Posterior vena cava (tissue), 2 donors: ENCODE measurements around the gene FPR1. TPM values are rescaled to one million over a fixed set of nuclear protein-coding genes. Genes with fewer than 3 reads are reported as not detected.
"Not testable (repeated sequence)": the region's sequence is repeated elsewhere in the genome, so short reads cannot be mapped to it uniquely, and the experiment has no call there.

ENCODE experiments used
- DNase-seq: peaks from one replicate; pipeline ENCODE4 v3.0.0-alpha.2; 2020; ENCODE audit warnings: low spot score
- intact Hi-C, 2 donors: fragments of 100-400 bp; cut with DNase I; formaldehyde crosslinking; loops; one replicate each; pipeline versions ENCODE4 v1.14.1 to v1.14.2; 2022 to 2023
- total RNA-seq, 2 donors: library from RNA; stranded (reverse); fragmentation: NEBNext Ultra II Directional; extraction: Animal tissue kit (Norgen Biotek cat#: 25700); gene quantifications; one replicate each; pipeline ENCODE4 v1.2.1, GENCODE V29; 2021
- donor health status: DM: yes; HTN: yes; CAD: no.
- donor health status: DM: yes; HTN: yes; CAD: no.

The FPR1 gene
- total RNA-seq, 2 donors from 2014 or later, result 24.0 to 38.3 TPM

DNA sequence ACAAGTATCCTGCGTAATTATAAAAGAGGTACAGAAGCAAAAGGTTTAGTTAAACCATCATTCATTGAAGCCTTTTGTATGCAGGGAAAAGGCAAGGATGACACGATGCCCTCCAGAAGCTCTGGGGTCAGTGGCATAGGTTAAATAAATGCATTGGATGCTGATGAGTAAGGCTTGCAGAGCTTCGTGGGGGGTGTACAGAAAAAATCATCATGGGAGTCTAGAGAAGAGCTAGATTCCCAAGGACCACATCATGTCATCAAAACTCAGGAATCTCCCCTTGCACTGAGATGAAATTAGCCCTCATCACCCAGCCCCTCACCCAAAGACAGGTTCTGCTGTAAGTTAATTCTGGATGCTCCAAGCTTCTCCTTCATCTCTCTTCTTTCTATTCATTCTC lies 8.3 kb downstream of the FPR1 start:
- no peak for DNase-seq
- intact Hi-C loops, result no loop called here

DNA sequence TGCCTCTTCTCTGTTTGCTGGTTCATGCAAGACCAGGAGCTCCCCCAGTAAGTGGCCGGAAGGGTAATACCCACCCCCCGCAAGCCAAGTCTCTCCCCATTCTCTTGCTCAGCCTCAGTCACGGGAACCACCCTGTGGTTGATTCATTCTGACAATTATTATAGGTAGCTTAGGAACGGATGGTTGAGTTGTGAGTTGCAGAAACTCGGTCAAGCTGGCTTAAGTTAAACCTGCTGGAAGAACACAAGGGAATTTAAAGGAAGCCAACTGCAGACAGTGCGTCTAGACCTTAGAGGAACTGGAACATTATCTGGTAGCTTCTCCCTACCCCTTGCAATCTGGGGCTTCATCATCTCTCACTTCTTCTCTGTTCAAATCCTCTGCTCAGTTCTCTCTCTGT lies 8.9 kb downstream of the FPR1 start:
- DNase-seq, result no peak
- intact Hi-C loops, result no loop called here

DNA sequence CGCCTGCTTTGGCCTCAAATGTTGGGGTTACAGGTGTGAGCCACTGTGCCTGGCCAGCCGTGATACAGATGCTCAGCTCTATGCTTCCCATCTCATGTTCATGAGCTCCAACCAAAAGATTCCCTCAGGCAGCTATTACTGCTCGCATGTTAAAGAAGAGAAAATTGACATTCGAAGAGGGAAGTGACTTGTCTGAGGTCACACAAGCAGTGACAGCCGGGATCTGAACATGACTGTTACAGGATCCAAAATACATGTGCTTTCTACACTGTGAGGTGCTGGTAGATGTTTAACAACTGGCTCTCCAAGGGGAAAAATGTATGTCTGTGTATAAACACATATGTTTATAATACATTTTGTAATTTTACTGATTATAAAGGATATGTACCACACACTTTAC lies 11.3 kb downstream of the FPR1 start:
- no peak for DNase-seq
- intact Hi-C loops, result no loop called here

DNA sequence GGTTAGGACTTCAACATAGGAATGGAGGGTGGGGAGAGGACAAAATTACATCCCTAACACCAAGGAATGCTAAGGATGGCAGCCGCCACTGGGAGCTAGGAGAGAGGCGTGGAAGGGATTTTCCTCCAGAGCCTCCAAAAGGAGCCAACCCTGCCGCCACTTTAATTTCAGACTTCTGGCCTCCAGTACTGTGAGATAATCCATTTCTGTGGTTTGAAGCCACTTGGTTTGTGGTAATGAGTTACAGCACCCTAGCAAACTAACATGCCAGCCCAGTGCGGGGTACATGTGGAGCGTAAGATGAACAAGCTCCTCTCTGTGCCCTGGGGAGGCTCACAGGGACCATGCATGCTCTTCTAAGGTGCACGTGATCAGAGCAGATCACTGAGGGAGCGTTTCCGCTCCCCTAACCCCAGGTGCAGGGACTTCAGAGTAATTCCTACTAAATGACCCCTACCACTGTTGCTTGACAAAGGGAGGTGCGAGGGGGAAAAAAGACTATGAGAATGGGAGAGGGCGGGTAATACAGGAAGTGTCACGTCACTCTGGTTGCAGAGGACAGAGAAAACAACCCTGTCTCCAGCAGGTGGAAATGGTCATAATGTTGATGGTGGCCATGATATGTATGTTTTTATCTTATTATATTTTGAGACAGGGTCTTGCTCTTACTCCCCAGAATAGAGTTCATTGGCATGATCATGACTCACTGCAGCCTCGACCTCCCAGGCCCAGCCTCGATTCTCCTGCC lies 12.0 kb downstream of the FPR1 start:
- no peak for DNase-seq
- intact Hi-C loops, result no loop called here

DNA sequence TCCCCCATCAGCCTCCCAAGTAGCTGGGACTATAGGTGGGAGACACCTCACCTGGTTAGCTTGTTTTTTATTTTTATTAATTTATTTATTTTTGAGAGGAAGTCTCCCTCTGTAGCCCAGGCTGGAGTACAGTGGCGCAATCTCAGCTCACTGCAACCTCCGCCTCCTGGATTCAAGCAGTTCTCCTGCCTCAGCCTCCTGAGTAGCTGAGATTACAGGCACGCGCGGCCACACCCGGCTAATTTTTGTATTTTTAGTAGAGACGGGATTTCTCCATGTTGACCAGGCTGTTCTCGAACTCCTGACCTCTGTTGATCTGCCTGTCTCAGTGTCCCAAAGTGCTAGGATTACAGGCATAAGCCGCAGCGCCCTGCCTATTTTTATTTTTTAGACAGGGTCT lies 13.2 kb downstream of the FPR1 start:
- intact Hi-C loops, DNase-seq: not testable (repeated sequence)

DNA sequence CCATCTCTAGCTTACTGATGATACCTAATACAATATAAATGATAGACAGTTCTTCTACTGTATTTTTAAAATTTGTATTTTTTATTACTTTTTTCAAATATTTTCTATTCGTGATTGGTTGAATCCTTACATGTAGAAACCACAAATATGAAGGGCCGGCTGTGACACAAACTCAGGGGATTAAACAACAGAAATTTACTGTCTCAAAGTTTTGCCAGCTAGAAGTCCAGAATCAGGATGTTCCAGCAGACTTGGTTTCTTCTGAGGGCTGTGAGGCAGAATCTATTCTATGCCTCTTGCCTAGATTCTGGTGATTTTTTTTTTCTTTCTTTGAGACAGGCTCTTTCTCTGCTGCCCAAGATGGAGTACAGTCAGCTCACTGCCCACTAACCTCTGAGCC lies 13.8 kb downstream of the FPR1 start:
- DNase-seq, result no peak
- intact Hi-C loops, result no loop called here

DNA sequence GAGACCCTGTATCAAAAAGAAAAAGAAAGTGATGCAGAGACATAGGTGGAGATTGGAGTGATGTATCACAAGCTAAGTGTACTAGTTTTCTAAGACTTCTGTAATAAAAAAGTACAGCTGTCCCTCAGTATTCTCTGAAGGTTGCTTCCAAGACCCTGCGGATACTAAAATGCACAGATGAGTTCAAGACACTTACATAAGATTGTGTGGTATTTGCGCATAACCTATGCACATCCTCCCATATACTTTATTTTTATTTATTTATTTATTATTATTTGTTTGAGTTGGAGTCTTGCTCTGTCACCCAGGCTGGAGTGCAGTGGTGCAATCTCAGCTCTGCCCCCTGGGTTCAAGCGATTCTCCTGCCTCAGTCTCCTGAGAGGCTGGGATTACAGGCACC lies 14.3 kb downstream of the FPR1 start:
- intact Hi-C loops, result no loop called here
- DNase-seq, result no peak

DNA sequence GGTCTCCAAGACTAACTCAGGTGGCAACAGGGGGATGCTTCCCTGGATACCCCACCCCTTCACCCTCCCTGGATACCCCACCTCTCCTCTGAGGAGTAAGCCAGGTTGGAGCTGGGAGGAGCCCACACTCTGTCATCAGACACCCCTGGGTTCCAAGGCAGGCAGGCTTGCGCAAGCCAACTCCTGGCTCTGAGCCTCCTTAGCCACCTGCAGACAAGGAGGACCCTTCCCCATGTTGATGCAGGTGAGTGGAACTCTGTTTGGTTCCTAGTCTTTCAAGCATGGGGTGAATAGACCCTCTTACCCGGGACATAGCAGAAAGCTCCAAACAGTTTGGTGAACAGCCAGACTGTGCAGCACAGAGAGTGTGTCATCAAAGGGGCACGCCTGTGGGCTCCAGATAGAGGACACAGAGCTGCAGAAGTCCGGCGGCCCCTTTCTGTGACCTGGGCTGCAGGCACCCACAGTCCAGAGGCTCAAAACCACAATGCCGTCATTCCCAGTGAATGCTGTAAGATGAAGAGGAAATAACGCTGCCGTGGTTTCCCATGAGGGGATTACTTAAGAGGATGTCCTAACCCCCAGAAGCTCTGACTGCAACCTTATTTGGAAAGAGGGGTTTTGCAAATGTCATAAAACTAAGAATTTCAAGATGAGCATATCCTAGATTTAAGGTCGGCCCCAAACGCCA lies 15.8 kb downstream of the FPR1 start:
- intact Hi-C loops, result no loop called here
- DNase-seq, result peak; percentile 92

DNA sequence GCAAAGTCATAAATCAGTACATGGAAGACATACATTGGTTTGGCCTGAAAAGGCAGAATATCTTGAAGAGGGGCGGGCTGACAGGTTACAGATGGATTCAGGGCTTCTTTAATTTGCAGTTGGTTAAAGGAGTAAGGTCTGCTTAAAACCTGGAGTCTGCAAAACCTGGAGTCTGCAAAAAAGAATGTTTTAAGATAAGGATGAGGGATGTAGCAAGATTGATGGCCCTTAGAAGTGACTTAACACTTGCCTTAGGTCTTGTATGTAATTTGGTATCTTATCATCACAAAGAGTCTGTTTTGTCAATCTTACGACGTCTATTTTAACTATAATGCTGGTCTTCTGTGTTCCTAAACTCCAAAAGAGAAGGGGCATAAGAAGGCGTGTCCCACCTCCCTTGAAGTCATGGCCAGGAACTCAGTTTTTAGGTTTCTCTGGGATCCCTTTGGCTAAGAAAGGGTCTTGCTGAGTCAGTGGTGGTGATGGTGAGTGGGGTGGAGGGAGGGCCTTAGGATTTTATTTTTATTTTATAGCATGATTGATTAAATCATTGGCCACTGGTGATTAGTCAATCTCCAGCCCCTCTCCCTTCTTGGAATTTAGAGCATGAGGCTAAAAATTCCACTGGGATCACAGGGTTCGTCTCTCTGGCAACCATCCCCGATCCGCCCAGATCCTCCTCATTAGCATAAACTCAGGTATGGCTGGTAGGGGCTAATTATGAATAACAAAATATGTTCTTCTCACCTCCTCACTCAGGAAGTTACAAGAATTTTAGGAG lies 17.7 kb downstream of the FPR1 start:
- intact Hi-C loops, result no loop called here
- no peak for DNase-seq

DNA sequence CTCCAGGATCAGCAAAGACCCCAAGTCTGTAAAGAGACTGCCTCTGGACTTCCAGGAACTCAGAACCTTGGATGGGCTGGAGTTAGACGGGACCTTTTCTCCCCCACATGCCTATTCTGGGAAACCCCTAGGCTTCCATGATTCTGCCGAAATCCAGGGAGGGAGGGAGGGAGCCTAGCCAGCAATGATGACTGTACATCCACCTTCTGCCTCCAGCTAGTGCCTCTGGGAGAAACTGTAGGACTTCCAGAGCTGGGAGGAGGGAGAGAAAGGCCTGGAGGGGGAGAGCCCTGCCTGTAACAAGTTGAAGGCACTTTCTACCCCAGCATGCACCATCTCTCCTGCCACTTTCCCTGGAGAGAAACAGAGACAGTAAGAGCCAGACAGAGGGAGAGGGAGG lies 21.9 kb downstream of the FPR1 start:
- DNase-seq, result no peak
- intact Hi-C loops, result no loop called here

DNA sequence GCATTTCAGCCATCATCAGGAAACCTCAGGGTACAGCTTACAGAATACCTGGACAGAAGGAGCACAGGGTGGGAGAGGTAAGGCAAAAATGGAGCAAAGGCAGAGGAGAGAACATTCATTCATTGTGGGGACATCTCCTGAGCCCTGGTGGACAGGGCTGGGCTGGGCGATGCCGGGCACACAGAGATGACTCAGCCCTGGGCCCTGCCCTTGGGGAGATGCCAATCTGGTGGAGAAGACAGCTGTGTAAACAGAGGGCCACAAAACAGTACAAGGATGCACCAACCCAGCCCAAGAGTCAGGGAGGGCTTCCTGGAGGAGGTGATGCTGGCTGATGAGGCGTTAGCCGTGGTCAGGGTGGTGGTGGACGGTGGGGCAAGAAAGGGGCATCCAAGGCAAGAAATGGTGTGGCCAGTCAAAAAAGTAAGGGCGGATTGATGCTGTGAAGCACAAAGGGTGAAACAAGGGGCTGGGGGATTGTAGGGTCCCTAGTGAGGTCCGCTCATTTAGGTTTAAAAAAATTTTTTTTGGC lies 24.3 kb downstream of the FPR1 start:
- intact Hi-C loops, result no loop called here

DNA sequence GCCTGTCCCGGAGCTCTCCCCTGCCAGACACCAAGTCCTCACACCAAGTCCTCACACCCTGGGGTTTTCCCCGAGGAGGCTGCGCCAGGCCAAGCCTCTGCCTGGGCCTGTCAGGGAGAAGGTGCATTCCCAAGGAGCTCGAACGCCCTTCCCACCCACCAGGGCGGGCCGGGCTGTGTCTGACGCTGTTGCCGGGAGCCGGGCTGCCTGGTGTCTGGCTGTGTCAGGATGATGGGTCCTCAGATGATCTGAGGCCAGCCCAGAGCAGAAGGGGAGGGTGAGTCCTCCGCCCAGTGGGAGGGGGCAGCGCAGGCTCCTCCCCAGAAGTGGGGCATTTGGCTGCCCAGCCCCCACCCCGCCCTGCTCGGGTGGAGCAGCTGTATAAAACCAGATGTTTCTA lies 25.6 kb downstream of the FPR1 start:
- intact Hi-C loops, result no loop called here
- DNase-seq, result peak; percentile 86

More for the DNA sequence above, 24.3 kb downstream of the FPR1 start:
- DNase-seq, result no peak

DNA sequence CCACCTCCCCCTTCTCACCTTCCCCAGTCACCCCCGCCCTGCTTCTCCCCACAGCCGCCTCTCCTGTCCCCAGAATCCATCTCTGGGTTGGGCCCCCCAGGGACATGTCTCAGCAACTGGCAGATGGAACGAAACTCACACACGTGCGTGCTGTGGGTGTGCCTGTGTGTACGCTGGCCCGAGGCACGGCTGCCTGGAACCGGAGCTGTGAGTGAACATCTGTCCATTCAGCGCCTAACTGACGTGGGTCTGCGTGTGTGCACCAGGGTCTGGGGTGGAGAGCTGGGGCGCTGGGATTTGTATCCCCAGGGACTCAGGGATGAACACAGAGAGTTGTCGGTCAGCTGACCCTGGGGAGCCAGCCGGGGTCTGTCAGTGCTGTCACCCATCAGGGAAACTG lies 27.1 kb downstream of the FPR1 start:
- intact Hi-C loops, result no loop called here
- peak; percentile 85 for DNase-seq

DNA sequence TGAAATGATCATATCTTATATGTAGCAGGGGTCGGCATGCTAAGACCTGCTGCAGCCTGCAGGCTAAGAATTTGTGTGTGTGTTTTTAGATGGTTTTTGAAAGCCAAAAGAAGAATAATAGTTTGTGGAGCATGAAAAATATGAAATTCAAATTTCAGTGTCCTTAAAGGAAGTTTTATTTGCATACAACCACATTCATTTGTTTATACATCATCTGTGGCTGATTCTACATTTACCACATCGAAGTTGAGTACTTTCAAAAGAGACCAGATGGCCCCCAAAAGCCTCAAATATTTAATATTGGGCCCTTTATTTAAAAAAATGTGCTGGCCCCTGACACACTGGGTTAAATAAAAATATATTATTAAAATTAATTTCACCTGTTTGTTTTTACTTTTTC lies 29.2 kb downstream of the FPR1 start:
- no peak for DNase-seq
- intact Hi-C loops, result no loop called here

DNA sequence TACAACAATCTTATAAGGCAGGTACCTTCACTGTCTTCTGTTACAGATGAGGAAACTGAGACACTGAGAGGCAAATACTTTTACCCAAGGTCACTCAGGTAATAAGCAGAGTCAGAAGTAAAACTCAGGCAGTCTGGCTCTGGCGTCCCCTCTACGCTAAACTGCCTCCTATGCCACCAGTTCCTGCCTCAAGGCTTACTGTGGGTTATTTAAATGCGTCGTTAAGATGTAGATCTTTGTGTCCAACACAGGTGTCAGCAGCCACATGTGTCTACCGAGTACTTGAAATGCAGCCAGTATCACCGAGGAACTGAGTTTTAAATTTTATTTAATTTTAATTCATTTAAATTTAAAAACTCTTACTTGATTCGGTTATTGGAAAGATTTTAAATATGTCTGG lies 29.8 kb downstream of the FPR1 start:
- DNase-seq, result no peak
- intact Hi-C loops, result no loop called here

DNA sequence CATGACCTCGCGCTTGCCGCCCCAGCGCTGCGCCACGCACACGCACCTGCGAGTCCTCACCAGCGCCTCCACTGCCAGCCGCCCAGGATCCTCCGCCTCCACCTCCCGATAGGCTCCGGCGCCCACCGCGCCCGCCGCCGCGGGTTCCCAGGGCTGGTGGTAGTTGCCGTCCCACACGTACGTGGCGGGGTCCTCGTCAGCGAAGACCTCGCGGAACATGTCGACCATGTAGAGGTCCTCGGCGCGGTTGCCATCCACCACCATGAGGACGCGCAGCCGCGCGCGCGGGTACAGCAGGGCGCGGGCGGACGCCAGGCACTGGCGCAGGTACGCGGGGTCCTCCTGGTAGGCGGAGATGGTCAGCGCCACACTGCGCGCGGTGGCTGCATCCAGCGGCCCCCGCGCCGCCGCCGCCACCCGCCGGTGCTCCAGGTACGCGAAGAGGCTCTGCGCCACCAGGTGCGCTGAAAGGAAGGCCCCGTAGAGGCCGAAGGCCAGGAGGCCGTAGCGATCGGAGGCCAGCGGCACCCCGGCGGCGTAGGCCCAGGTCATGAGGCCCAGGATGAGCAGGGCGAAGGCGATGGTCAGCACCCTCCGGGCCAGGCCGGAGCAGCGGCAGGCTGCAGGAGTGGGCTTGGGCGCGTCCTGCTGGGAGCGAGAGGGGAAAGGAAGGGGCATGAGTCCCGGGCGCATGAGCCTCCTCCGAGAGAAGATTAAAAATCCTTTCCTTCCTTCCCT lies 32.3 kb downstream of the FPR1 start:
- no peak for DNase-seq
- intact Hi-C loops, result no loop called here

DNA sequence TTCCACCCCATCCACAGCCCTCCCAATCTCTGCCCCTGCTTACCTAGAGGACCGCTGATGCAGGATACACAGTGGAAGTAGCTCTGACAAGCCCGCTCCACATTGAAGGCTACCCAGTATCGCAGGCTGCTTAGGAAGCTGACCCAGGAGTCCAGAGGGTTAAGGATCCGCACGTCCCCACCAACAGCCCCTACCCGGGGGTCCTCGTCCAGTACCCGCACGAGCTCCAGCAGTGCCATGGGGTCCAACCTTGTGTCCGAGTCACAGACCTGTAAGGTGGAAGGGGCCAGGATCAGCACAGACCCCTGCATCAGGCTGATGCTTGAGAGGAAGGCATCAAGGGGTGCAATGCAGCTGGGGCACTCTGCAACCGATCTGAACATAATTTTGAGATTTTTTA lies 34.8 kb downstream of the FPR1 start:
- DNase-seq, result no peak
- intact Hi-C loops, result loop anchor here in 1 of 2 donors (1.0 kb wide), 1 partner anchor 43 kb away; no protein-coding TSS in a partner anchor

DNA sequence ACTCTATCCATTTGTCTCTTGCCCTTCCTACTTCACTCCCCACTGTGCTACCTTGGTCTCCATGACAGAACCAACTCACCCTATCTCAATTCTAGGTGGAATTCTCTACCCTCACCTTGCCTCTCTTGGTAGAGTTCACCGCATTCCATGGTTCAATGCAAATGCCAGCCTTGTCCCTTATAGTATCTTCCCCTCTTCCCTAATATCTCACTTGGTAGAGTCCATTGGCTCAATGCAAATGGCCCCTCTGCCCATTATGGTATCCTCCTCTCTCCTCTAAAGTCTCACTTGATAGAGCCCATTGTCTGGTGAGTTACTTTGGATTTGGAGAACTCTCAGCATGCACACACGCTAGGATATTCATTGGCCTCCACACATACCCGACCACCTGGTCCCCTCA lies 35.8 kb downstream of the FPR1 start:
- intact Hi-C loops, result loop anchor here in 1 of 2 donors (1.0 kb wide), 1 partner anchor 44 kb away; no protein-coding TSS in a partner anchor
- DNase-seq, result no peak

DNA sequence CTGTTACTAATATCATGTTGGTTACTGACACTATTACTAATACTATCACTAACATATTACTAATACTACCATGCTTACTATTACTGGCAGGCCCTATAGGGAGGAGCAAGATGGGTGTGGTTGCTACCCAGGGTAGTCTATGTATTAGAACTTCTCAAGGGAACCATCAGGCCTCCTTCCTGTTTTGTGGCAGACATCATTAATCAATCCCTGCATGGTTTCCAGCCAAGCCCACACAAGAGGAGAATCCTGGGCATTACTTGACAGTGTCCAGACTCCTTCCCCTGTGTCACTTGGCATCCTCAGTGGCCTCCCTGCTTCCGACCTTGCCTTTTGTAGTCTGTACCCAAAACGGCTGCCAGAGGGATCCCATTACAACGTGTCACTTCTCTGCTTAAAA lies 36.8 kb downstream of the FPR1 start:
- no peak for DNase-seq
- intact Hi-C loops, result no loop called here
